Activated gamma-delta T cell treated with anti-CD3 and anti-CD28 coated beads, Interleukin-2, amount 50 U/mL, for 16 hours (primary cell): ENCODE data around the gene VPS37C.
"Not testable (repeated sequence)": the region's sequence is repeated elsewhere in the genome, so short reads cannot be mapped to it uniquely, and the experiment has no call there.

Experiments used
- DNase-seq: peaks from one replicate; pipeline ENCODE4 v3.0.0-alpha.2; 2020; ENCODE audit warnings: low read depth

The VPS37C gene

DNA sequence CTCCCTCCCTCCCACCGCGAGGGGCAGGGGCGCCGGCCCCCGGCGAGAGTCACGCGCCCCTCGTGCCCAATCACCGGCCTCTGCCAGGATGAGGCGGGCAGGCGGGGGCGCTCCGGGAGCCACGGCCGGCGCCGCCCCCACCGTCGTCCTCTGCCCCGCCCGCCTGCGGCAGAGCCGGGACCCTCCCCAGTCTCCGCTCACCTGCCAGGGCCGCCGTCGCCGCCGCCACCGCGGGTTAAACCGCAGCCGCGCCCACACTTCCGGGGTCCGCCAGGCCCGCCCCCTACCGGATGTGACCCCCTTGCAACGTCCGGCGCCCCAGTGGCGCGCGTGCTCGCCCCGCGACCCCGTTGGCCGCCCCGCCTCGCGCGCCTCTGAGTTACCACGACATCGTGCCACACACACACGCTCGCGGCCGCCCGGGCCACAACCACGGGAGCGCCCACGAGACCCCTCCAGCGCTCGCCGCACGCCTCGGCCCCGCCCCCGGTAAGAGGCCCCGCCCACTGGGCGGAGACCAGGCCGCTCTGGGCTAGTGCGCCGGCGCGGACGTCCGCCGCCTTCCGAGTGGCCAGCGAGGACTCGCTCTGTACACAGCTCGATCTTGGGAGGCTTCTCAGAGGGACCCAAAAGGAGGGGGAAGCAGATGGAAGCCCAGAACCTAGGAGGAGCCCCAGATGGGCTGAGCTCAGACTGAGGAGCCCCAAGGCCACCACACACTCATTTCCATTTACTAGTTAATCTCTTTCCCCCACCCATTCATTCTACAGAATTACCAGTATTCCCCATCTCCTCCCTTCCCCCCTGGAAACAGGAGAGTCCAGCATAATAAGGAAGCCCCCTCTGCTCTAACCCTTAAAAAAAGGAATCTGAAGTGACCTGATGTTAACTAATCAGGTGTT is at the start of gene VPS37C:
Gene VPS37C (minus strand): TSS at position 237 of the 902 bp plus-strand sequence. CDS start 22,597 bp downstream, outside the sequence.
- DNase-seq: peak; percentile 89

DNA sequence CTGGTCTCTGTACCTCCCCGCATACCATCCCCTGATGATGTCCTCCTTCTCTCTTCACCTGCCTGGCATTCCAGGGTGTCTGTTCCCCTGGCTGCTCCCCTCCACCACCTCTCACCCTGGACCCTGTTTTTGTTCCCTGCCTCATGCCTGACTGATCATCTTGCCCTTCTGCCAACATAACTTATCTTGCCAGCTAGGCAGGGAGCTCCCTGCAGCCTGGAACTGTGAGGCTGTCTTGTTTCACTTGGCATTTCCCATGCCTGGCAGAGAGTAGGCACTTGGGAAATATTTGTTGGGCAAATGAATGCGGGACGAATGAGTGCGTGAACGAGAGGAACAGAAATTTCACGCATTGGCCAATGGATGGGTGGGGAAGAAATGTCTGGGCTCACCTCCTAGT is 49.4 kb upstream of the VPS37C start:
- DNase-seq: not testable (repeated sequence)

DNA sequence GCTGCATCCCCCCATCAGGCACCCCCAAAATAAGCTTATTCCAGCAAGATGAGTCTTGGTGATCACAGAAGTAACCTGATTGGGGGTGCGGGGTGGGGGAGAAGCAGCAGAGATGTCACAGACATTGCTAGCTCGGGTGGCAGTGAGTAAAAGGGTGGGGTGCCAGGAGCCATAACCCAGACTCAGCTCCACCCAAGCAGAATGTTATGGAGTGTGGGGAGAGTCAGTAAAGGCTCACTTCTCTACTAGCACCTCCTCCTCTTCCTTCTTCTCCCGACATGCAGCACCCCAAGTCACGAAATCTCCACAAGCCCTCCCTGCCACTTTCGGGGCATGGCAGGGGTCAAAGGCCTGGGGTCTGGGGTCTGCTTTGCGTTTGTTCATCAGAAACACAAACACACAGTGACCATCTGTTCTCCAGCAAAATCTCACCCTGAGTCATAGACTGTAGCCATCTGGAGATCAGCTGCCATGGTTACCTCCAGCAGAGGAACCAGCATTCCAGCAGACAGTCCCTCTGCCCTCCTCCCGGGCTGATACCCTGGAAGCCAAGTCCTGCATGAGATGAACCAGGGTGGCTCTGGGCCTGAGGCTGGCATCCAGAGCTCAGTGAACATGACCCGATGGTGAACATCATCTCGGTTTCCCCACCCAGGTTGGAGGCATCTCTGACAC is 46.5 kb upstream of the VPS37C start:
- not testable (repeated sequence) for DNase-seq

DNA sequence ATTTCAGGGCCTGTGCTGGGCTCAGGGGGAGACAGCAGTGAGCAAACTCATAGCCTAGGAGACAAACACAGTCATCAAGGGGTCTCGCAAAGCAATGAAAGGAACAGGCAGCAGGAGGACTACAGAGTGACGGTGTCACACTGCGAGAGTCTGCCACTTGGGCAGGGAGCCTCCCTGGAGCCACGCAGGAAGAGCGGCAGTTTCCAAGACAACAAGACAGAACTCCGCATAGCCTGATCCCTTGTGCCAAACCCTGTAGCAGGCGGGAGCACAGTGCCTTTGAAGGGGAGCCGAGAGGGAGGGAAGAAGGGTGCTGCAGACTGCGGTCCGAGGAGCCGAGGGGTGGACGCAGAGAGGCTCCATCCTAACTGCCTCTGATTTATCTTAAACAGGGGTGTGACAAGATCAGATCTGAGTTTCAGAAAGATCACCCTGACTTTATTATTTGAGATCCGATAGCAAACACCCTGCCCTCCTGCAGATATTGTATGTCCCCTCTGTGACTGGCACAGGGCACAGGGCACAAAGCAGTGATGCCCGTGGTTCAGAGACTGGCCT is 43.4 kb upstream of the VPS37C start:
- not testable (repeated sequence) for DNase-seq

DNA sequence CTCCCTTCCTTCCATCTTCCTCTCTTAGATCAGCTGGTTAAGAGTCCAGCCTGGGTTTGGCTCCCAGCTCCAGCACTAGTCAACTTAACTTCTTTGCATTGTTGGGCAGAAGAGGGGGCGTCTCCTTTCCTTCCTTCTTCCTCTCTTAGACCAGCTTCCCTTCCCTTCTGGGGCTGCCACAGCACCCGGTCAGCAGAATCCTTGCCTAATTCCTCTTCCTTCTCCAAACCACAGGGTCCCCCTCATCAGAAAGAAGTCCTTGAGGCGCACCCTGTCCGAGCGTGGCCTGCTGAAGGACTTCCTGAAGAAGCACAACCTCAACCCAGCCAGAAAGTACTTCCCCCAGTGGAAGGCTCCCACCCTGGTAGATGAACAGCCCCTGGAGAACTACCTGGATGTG is 42.6 kb upstream of the VPS37C start:
- not testable (repeated sequence) for DNase-seq

DNA sequence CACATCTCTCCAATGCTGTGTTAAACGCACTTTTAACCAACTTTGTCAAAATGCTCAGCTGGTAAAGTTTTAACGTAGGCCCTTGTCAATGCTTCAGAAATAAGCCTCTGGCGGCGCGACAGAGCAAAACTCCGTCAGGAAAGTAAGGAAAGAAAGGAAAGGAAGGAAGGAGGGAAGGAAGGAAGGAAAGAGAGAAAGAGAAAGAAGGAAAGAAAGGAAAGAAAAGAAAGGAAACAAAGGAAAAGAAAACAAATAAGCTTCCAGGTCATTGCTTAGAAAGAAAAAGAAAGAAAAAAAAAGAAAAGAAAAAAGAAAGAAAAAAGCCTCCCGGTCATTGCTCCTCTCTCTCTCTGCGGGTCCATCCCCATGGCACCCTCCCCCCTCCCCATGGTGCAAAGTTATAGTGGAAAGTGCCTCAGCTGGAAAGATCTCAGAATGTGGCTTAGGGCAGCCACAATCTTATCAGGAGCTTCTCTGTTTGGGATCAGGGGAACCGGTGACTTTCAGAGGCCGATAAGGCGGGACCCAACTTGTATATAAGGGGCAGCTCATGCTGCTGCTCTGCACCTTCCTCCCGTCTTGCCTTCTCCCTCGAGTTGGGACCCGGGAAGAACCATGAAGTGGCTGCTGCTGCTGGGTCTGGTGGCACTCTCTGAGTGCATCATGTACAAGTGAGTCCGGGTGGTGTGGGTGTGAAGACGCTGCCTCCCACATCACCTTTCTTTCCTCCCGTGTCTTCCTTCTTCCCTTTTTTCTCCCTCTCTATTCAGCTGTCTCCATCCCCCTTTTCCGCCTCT is 41.9 kb upstream of the VPS37C start, which contains the start of gene PGA3:
Gene PGA3 (plus strand): TSS at position 566 of the 797 bp plus-strand sequence. CDS start 50 bp downstream, at position 616.
- not testable (repeated sequence) for DNase-seq

DNA sequence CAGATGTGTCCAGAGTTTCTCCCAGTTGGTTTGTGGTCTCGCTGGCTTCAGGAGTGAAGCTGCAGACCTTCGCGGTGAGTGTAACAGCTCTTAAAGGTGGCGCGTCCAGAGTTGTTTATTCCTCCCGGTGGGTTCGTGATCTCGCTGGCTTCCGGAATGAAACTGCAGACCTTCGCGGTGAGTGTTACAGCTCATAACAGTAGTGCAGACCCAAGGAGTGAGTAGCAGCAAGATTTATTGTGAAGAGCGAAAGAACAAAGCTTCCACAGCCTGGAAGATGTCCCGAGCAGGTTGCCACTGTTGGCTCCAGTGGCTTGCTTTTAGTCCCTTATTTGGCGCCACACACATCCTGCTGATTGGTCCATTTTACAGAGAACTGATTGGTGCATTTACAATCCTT is 40.2 kb upstream of the VPS37C start:
- no peak for DNase-seq

DNA sequence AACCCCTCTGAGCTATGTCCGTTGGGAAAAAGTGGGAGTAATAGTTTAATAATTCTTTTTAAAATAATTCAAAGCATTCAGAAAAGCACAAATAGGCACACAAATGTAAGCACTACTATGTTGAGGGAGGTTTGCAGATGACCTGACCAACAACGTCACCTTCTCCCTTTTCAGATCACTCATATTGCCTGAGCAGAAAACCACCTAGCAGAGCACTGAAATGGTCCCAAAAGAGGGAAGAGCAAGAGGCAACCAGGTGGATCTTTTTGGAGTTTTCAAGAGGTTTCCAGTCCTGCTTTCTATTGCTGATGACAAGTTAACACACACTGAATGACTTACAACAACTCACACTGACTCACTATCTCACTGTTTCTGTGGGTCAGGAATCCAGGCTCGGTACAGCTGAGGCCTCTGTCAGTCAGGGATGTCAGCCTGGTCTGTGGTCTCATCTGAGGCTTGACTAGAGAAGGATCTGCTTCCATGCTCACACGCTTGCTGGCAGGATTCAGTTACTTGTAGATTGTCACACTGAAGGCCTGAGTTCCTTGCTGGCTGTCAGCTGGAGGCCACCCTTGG is 37.8 kb upstream of the VPS37C start:
- DNase-seq: no peak

DNA sequence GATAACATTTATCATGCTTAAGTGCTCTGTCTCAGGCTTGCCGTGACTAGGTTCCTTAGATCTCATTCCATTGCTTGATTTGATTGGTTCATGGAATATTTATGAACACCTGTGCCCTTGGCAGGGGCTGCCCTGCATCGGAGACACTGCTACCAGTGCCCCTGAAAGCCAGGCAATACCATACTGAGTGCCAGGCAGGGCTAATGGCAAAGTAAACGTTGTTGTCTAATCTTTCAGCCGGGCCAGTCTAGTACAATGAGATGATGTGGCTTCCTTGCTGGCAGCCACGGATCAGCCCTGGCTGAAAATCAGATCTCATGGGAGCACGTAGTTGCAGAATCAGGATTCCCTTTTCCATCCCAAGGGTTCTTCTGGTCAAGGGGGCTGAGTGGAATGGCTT is 37.1 kb upstream of the VPS37C start:
- DNase-seq: no peak

DNA sequence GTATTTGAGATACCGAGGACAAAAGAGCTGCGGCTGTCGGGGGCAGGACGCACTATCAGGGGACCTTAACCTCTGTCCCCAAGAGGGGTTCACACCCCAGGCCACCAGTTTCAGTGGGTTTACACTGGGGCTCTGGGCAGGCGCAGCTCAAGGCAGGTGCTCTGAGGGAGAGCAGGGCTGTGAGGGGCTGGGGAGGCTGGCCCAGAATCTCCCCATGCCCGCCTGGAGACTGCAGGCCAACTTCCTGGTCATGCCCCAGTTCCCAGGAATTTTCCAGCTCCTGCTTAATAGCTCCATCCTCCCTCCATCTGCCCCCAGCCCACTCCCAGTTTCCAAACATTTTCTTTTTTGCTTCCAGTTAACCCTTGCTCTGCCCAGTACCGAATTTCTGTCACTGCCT is 34.5 kb upstream of the VPS37C start:
- no peak for DNase-seq

DNA sequence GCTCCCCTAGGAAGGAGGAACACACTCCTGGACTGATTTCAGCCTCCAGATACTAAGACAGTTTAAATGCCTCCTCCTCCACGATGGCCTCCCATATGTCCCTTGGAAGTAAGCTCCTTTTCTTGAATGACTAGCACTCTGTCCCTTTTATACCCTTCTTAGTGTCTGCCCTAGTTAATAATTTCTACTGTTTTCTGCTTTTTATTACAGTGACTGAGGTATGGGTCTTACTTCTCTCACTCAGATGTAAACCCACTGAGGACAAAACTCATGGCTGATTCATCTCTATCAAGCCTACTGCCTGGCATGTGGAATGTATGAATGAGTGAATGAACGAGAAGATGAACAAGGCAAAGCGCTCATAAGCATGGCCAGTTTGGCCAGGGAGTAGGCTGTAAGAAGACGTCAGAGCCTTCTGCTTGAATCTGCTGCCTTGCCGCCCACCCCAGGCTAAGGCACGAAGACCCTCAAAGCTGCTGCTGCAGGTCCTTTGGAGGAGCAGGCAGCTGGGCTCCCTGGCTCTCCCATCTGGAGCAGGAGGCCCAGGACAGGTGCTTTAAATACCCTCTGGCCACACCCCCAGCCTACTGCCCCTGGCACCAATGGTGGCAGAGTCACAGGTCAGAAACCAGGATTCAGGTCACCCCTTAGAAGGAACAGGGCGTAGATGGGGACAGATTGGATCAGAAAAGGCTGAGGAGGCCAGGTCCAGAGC is 33.9 kb upstream of the VPS37C start:
- no peak for DNase-seq

DNA sequence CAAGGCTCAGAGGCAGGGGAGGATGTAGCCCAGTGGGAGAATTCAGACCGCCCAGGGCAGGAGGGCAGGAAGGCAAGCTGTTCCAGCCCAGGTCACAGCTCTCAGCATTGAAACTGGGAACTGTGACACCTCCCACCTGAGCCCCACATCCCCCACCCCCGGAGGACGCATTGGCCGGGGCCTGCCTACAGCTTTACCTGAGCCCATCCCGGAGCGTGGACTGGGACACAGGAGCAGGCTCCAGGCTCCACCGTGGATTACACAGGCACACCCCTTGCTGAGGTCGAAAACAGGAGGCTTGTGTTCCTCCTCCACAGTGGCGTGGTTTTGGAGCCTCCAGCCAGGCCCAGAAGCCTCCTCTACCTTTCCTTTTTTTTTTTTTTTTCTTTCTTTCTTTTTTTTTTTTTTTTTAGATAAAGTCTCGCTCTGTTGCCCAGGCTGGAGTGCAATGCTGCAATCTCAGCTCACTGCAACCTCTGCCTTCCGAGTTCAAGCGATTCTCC is 33.0 kb upstream of the VPS37C start:
- no peak for DNase-seq

DNA sequence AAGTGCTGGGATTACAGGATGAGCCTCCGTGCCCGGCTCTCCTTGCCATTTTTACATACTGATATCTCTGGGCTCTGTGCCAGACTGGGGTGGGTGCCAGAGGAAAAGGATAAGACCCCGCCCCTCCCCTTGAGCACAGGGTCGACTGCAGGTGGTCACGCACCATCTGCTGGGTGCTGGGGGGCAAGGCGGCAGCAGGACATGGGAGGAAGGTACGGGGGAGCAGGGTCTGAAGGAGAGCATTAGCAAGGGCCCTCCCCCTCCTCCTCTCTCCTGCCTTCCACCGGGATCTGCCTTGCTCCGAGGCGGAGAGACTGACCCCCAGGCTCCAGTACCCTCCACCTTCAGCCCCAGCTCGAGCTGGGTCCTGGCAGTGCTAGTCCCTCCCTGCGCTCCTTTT is 32.4 kb upstream of the VPS37C start:
- no peak for DNase-seq

DNA sequence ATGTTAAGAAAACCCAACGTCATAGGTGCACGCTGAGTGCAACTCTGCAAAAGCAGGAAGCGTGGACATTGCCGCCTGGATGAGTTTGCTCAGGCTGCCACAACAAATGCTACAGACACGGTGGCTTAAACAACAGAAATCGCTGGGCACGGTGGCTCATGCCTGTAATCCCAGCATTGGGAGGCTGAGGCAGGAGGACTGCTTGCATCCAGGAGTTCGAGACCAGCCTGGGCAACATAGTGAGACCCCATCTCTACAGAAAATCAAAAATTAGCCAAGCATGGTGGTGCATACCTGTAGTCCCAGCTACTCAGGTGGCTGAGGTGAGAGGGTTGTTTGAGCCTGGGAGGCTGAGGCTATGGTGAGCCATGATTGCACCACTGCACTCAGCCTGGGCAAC is 28.7 kb upstream of the VPS37C start:
- no peak for DNase-seq

DNA sequence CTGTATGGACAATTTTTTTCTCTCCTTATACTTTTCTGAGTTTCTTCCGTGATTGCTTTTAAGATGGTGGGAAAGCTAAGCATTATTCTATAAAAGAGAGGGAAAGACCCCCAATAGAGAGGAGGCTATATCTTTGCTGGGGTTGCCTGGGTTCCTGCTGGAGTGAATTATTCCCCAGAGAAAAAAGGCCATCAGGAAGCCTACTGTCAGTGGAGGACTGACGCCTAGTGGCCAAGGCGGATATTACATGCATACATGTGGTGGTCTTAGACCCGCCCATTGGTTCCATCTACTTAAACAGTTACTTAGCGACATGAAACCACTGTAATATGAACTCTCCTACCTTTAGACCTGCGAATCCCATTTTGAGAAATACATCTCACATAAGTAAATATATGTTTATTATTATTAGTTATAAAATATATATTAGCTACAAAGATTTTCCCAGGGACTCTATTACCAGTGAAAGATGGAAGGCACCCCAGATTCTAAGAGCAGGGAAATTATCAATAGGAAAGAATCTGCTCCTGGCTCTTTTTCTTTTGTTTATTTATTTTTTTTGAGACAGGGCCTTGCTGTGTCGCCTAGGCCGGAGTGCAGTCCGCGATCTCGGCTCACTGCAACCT is 26.4 kb upstream of the VPS37C start:
- DNase-seq: peak; percentile 78

DNA sequence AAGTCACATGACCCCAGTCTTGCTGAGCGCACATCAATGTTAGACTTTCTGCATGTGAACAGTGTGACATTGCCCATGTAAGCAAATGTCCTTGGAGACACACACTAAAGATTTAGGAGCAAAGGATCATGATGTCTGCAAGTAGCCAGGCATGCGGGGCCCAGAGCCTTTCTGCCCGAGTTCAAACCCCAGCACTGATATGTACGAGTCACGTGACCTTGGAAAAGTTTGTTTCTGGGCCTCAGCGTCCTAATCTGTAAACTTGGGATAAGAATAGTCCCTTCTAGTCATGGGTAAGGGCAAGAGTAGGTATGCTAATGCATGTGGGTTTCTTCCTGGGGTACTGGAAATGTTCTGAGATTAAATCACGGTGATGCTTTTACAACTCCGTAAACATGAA is 25.3 kb upstream of the VPS37C start:
- DNase-seq: no peak

DNA sequence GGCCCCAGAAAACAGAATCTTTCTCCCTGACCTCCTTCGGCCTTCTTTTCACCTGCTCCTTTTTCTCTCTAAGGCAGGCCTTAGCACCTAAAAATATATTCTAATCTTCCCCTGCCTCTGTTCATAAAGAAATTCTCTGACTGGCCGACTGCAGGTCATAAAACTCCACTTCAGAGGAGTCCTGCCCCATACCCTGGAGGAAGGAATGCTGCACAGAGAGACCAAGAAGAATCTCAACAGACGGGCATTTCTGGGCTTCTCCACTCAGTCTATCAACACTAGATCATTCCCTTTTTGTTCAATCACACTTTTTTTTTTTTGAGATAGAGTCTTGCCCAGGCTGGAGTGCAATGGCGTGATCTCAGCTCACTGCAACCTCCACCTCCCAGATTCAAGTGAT is 22.4 kb upstream of the VPS37C start:
- no peak for DNase-seq

DNA sequence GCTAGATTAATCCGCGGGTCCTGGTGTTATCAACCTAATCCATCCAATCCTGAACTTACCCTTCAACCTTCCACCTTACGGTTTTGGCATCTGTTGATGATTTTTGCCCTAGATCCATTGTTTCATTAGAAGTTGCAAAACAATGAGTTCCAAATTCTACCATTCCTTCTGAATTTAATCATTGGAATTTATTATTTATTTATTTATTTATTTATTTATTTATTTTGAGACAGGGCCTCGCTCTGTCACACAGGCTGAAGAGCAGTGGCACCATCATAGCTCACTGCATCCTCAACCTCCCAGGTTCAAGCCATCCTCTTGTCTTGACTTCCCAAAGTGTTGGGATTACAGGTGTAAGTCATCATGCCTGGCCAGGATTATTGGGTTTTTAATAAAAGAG is 20.3 kb upstream of the VPS37C start:
- no peak for DNase-seq

DNA sequence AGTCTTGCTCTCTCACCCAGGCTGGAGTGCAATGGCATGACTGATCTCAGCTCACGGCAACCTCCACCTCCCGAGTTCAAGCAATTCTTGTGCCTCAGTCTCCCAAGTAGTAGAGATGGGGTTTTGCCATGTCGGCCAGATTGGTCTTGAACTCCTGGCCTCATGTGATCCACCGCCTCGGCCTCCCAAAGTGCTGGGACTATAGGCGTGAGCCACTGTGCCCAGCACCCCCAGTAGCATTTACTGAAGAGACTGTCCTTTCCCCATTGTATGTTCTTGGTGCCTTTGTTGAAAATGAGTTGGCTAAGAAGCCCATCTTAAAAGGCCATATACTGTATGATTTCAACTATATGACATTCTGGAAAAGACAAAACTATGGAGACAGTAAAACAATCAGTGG is 19.0 kb upstream of the VPS37C start:
- DNase-seq: not testable (repeated sequence)

DNA sequence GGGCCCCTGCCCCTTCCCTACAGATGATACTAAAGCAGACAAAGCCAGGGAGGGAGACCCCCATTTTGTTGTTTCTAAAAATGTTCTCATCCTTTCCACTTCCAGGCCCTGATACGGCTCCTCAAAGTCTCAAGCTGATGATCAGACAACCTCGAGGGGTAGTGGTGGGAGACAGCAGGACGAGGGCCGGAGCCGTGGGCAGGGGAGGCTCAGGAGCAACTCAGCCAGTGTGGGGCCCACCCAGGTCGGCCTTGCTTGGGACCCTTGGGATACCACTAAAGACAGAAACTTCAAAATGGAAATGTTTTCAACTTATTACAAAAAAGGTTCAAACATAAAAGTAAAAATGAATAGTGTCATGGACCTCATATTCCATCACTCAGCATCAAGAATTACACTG is 15.2 kb upstream of the VPS37C start:
- no peak for DNase-seq
